ENCODE data around the gene CHD3.

CHD3 gene

GRCh38 chr17:7864995-7865650 lies 23.5 kb upstream of the CHD3 start:
- no peak for DNase-seq (ENCODE audit: low spot score)

GRCh38 chr17:7867881-7868329 lies 20.7 kb upstream of the CHD3 start:
- DNase-seq (ENCODE audit: low spot score), result peak; percentile 20

- DNase-seq (ENCODE audit: low spot score), result no peak
Observed at GRCh38 chr17:7873051-7873450, 15.5 kb upstream of the CHD3 start.

- no peak for DNase-seq (ENCODE audit: low spot score)
Observed at GRCh38 chr17:7875804-7876370, 12.7 kb upstream of the CHD3 start.

GRCh38 chr17:7878234-7878633 lies 10.4 kb upstream of the CHD3 start:
- no peak for DNase-seq (ENCODE audit: low spot score)

- DNase-seq (ENCODE audit: low spot score), result no peak
Observed at GRCh38 chr17:7880076-7880868, 8.3 kb upstream of the CHD3 start.

GRCh38 chr17:7881276-7882054 lies 7.1 kb upstream of the CHD3 start:
- DNase-seq (ENCODE audit: low spot score), result no peak

GRCh38 chr17:7882068-7882467 lies 6.5 kb upstream of the CHD3 start:
- DNase-seq (ENCODE audit: low spot score), result no peak

GRCh38 chr17:7882629-7883028 lies 6.0 kb upstream of the CHD3 start:
- DNase-seq (ENCODE audit: low spot score), result no peak

- DNase-seq (ENCODE audit: low spot score), result peak; percentile 58
Observed at GRCh38 chr17:7883781-7884386, 4.7 kb upstream of the CHD3 start.

- peak; percentile 20 for DNase-seq (ENCODE audit: low spot score)
Observed at GRCh38 chr17:7884581-7885366, 3.8 kb upstream of the CHD3 start.

GRCh38 chr17:7885367-7886226 lies 3.0 kb upstream of the CHD3 start:
- peak; percentile 30 for DNase-seq (ENCODE audit: low spot score)

GRCh38 chr17:7886227-7887037 lies 2.2 kb upstream of the CHD3 start:
- peak; percentile 56 for DNase-seq (ENCODE audit: low spot score)

GRCh38 chr17:7887038-7887481 lies 1.5 kb upstream of the CHD3 start:
- no peak for DNase-seq (ENCODE audit: low spot score)

GRCh38 chr17:7887482-7888183 lies 956 bp upstream of the CHD3 start:
- DNase-seq (ENCODE audit: low spot score), result peak; percentile 96

- peak; percentile 36 for DNase-seq (ENCODE audit: low spot score)
Observed at GRCh38 chr17:7889166-7889955, 772 bp downstream of the CHD3 start.

GRCh38 chr17:7893187-7893880 lies 4.7 kb downstream of the CHD3 start:
- no peak for DNase-seq (ENCODE audit: low spot score)
